IMR-90 (cell line): ENCODE data around the gene RHOH. TPM values are rescaled to one million over a fixed set of nuclear protein-coding genes. Genes with fewer than 3 reads are reported as not detected.

Source experiments
- ATAC-seq: fragments of 200-7000 bp; cut with Tn5 transposase; 2 replicates; pipeline ENCODE4 v1.9.1; 2020; ENCODE audit warnings: low read depth, mild to moderate bottlenecking, moderate library complexity
- BruUV-seq: library from RNA; stranded (reverse); fragments of 400-500 nt; replicated peaks from 2 replicates; lab custom pipeline; 2021; lab: Mats Ljungman, UMichigan
- CTCF ChIA-PET: fragments of 300-600 bp; formaldehyde crosslinking; extraction: SDS; loops from one replicate; lab custom pipeline; 2021; ENCODE audit warnings: antibody characterized with exemption; lab: Yijun Ruan, JAX
- POLR2A ChIA-PET: fragments of 300-600 bp; sonication (Branson Sonifier 250); formaldehyde crosslinking; loops from one replicate; lab custom pipeline; 2022; ENCODE audit warnings: antibody characterized with exemption; ENCODE audit not compliant: unreplicated experiment; lab: Charles Lee
- DNase-seq: peaks from one replicate; pipeline ENCODE4 v3.0.0; 2013
- H2AFZ ChIP-seq: replicated peaks from 2 replicates; pipeline ENCODE3; 2013; ENCODE audit warnings: low read length, mild to moderate bottlenecking; ENCODE audit not compliant: poor library complexity
- H2AK5ac ChIP-seq: 2 replicates; pipeline ENCODE4 v1.6.1; 2013; ENCODE audit warnings: low read depth, low read length, inconsistent platforms
- H2AK9ac ChIP-seq: replicated peaks from 2 replicates; pipeline ENCODE3; 2013; ENCODE audit warnings: mild to moderate bottlenecking, low read depth, low read length, moderate library complexity; ENCODE audit not compliant: poor library complexity
- H2BK120ac ChIP-seq: 2 replicates; pipeline ENCODE4 v1.6.1; 2013; ENCODE audit warnings: low read depth, low read length, inconsistent platforms
- H2BK15ac ChIP-seq: 3 replicates; pipeline ENCODE4 v1.6.1; 2013; ENCODE audit warnings: low read depth, low read length, inconsistent platforms
- H2BK20ac ChIP-seq: 2 replicates; pipeline ENCODE4 v1.6.1; 2013; ENCODE audit warnings: low read depth, mild to moderate bottlenecking, inconsistent platforms, low read length, moderate library complexity
- H2BK5ac ChIP-seq: 2 replicates; pipeline ENCODE4 v1.6.1; 2013; ENCODE audit warnings: mild to moderate bottlenecking, low read depth, low read length, inconsistent platforms; ENCODE audit not compliant: poor library complexity, severe bottlenecking
- H3K14ac ChIP-seq: replicated peaks from 2 replicates; pipeline ENCODE4 v1.6.1; 2013; ENCODE audit warnings: low read depth, low read length, inconsistent platforms
- H3K18ac ChIP-seq: 2 replicates; pipeline ENCODE4 v1.6.1; 2013; ENCODE audit warnings: low read depth, low read length, control low read depth
- H3K23ac ChIP-seq: 2 replicates; pipeline ENCODE4 v1.6.1; 2013; ENCODE audit warnings: low read depth, low read length, inconsistent platforms
- H3K27ac ChIP-seq: 2 replicates; pipeline ENCODE4 v1.5.1; 2013; ENCODE audit warnings: mild to moderate bottlenecking, control low read depth, low read length; ENCODE audit not compliant: insufficient read depth
- H3K27me3 ChIP-seq: 2 replicates; pipeline ENCODE4 v1.6.1; 2013; ENCODE audit warnings: low read length; ENCODE audit not compliant: control insufficient read depth, insufficient read depth
- H3K36me3 ChIP-seq: 2 replicates; pipeline ENCODE4 v1.6.1; 2013; ENCODE audit warnings: low read length, mixed read lengths; ENCODE audit not compliant: control insufficient read depth, insufficient read depth
- H3K4ac ChIP-seq: 2 replicates; pipeline ENCODE4 v1.6.1; 2013; ENCODE audit warnings: low read depth, low read length, inconsistent platforms
- H3K4me1 ChIP-seq: 2 replicates; pipeline ENCODE4 v1.6.1; 2013; ENCODE audit warnings: low read length, mixed read lengths; ENCODE audit not compliant: control insufficient read depth, insufficient read depth
- H3K4me2 ChIP-seq: 2 replicates; pipeline ENCODE4 v1.6.1; 2013; ENCODE audit warnings: low read depth, mild to moderate bottlenecking, control low read depth, low read length, moderate library complexity
- H3K4me3 ChIP-seq: 2 replicates; pipeline ENCODE4 v1.5.1; 2013; ENCODE audit warnings: low read depth, mild to moderate bottlenecking, control low read depth, low read length, moderate library complexity; ENCODE audit not compliant: insufficient read depth
- H3K56ac ChIP-seq: 2 replicates; pipeline ENCODE4 v1.6.1; 2013; ENCODE audit warnings: low read length, inconsistent platforms; ENCODE audit not compliant: insufficient read depth; ENCODE audit errors: extremely low read depth
- H3K79me1 ChIP-seq, 2 experiments: 2 replicates each; pipeline ENCODE4 v1.6.1; 2013; ENCODE audit warnings: low read length in 2 of 2, inconsistent platforms in 1 of 2, low read depth in 1 of 2
- H3K9ac ChIP-seq: 2 replicates; pipeline ENCODE4 v1.6.1; 2013; ENCODE audit warnings: low read depth, low read length, control low read depth
- H3K9me1 ChIP-seq: 2 replicates; pipeline ENCODE4 v1.6.1; 2013; ENCODE audit warnings: low read length, inconsistent platforms; ENCODE audit not compliant: insufficient read depth
- H3K9me3 ChIP-seq: 2 replicates; pipeline ENCODE4 v1.6.1; 2013; ENCODE audit warnings: low read length; ENCODE audit not compliant: control insufficient read depth, insufficient read depth
- H4K20me1 ChIP-seq: 2 replicates; pipeline ENCODE4 v1.6.1; 2013; ENCODE audit warnings: low read length, inconsistent platforms; ENCODE audit not compliant: insufficient read depth
- H4K5ac ChIP-seq: 2 replicates; pipeline ENCODE4 v1.6.1; 2013; ENCODE audit warnings: mild to moderate bottlenecking, low read depth, low read length, control low read depth
- H4K8ac ChIP-seq, 2 experiments: 2 replicates each; pipeline ENCODE4 v1.6.1; 2013; ENCODE audit warnings: low read depth in 2 of 2, low read length in 2 of 2, control low read depth in 1 of 2, inconsistent platforms in 1 of 2
- H4K91ac ChIP-seq: 2 replicates; pipeline ENCODE4 v1.6.1; 2013; ENCODE audit warnings: low read depth, low read length, inconsistent platforms; ENCODE audit not compliant: insufficient read depth
- BHLHE40 ChIP-seq: fragments of 150-350 bp; IDR thresholded peaks from 2 replicates; pipeline ENCODE4 v1.6.1; 2016; ENCODE audit warnings: mild to moderate bottlenecking, low read depth, low read length
- CEBPB ChIP-seq: IDR thresholded peaks from 2 replicates; pipeline ENCODE4 v1.6.1; 2012; ENCODE audit warnings: low read depth, low read length, improper control_type of control experiment
- CTCF ChIP-seq: conservative IDR thresholded peaks from 2 replicates; pipeline ENCODE4 v1.5.1; 2012; ENCODE audit warnings: mild to moderate bottlenecking, low read depth, low read length, improper control_type of control experiment
- MAZ ChIP-seq: IDR thresholded peaks from 2 replicates; pipeline ENCODE4 v1.6.1; 2012; ENCODE audit warnings: low read depth, mild to moderate bottlenecking, low read length, improper control_type of control experiment, moderate library complexity, borderline replicate concordance
- MXI1 ChIP-seq: IDR thresholded peaks from 2 replicates; pipeline ENCODE4 v1.6.1; 2012; ENCODE audit warnings: low read depth, mild to moderate bottlenecking, low read length, moderate library complexity, borderline replicate concordance
- NFE2L2 ChIP-seq: fragments of 150-350 bp; IDR thresholded peaks from 2 replicates; pipeline ENCODE4 v1.6.1; 2016; ENCODE audit warnings: low read depth, mild to moderate bottlenecking, low read length
- RAD21 ChIP-seq: IDR thresholded peaks from 2 replicates; pipeline ENCODE4 v1.6.1; 2012; ENCODE audit warnings: low read length, improper control_type of control experiment
- USF2 ChIP-seq: fragments of 150-350 bp; IDR thresholded peaks from 2 replicates; pipeline ENCODE4 v1.6.1; 2017; ENCODE audit warnings: mild to moderate bottlenecking, antibody characterized with exemption, low read length, low read depth
- WGBS, 2 experiments: methylation state at CpG; one replicate each; pipeline versions ENCODE4 v1.1.5 to v1.1.7; 2013; ENCODE audit warnings: missing lambda C conversion rate in 2 of 2; ENCODE audit not compliant: insufficient read length in 1 of 2; ENCODE audit errors: extremely low coverage in 2 of 2; 5-methylcytosine and 5-hydroxymethylcytosine counted together
- dilution Hi-C: fragments of 300-500 bp; cut with HindIII; formaldehyde crosslinking; loops from one replicate; pipeline ENCODE4 v1.14.3; 2018; ENCODE audit warnings: low sequenced_read_pairs; ENCODE audit not compliant: unreplicated experiment
- in situ Hi-C: fragments of 300-500 bp; cut with MboI; formaldehyde crosslinking; loops from 3 replicates; pipeline ENCODE4 v1.14.3; 2019; ENCODE audit warnings: low sequenced_read_pairs, inconsistent platforms, mixed read lengths
- intact Hi-C: fragments of 100-400 bp; cut with micrococcal nuclease; formaldehyde crosslinking; loops from 2 replicates; pipeline ENCODE4 v1.10.0; 2022
- polyA plus RNA-seq, 3 experiments: library from polyadenylated mRNA; depleted of rRNA; stranded (reverse); fragments of >200 nt; gene quantifications; 2 replicates each; pipeline ENCODE4 v1.2.3, GENCODE V29; 2012; ENCODE audit warnings: low replicate concordance in 1 of 3
- total RNA-seq: library from RNA; depleted of rRNA; stranded (reverse); fragments of >200 nt; gene quantifications from 2 replicates; pipeline ENCODE4 v1.2.3, GENCODE V29; 2012

Gene RHOH
- total and polyA plus RNA-seq, 2 of the 4 experiments (the other 2 are of a cell fraction) = not detected

GRCh38 chr4:40233227-40233626 is 36.4 kb downstream of the RHOH start:
- peaks cover 8% of the 10 kb centered on the region for H3K27me3 ChIP-seq
- H3K9me1 ChIP-seq = no peaks in the 10 kb centered on the region
- CTCF ChIA-PET = no interaction called here
- H4K91ac ChIP-seq = no peak overlapping the region
- no peak overlapping the region for H3K27ac ChIP-seq
- no peak overlapping the region for H2BK120ac ChIP-seq
- no peak overlapping the region for H3K4ac ChIP-seq
- H4K8ac ChIP-seq = no peak overlapping the region
- H3K4me3 ChIP-seq = no peak overlapping the region
- no peak overlapping the region for H3K4me2 ChIP-seq
- POLR2A ChIA-PET = no interaction called here
- intact Hi-C loops = no loop called here
- no peak overlapping the region for H3K9ac ChIP-seq
- H3K18ac ChIP-seq = no peak overlapping the region
- no peak for DNase-seq
- H3K9me3 ChIP-seq = no peaks in the 10 kb centered on the region
- H2AK9ac ChIP-seq = no peak overlapping the region
- H3K14ac ChIP-seq = no peak overlapping the region
- no peaks in the 10 kb centered on the region for H3K4me1 ChIP-seq
- TF ChIP-seq BHLHE40 (no peak), MAZ (no peak), CEBPB (no peak), RAD21 (no peak), MXI1 (no peak), USF2 (no peak), NFE2L2 (no peak), CTCF (no peak)
- no peak overlapping the region for H3K56ac ChIP-seq
- H2BK15ac ChIP-seq = no peak overlapping the region
- no peak overlapping the region for H2BK20ac ChIP-seq
- no peak for ATAC-seq
- H2AK5ac ChIP-seq = no peak overlapping the region
- H2AFZ ChIP-seq = no peak overlapping the region
- no TSS peak for BruUV-seq
- in situ Hi-C loops = no loop called here
- H2BK5ac ChIP-seq = no peak overlapping the region
- dilution Hi-C loops = no loop called here
- no peaks in the 10 kb centered on the region for H3K36me3 ChIP-seq
- no peak overlapping the region for H3K23ac ChIP-seq
- WGBS, 2 experiments = no CpG with 5 or more reads among the region's 3 CpGs
- H4K20me1 ChIP-seq = no peaks in the 10 kb centered on the region
- H3K79me1 ChIP-seq = no peaks in the 10 kb centered on the region
- no peak overlapping the region for H4K5ac ChIP-seq
